DMS 273 (cell line): ENCODE data around the gene TBX22.
"Not testable (repeated sequence)": the region's sequence is repeated elsewhere in the genome, so short reads cannot be mapped to it uniquely, and the experiment has no call there.

Source experiments
- DNase-seq: peaks from one replicate; lab custom pipeline; 2025; ENCODE audit not compliant: unreplicated experiment; lab: John Stamatoyannopoulos, UW

The TBX22 gene

GRCh38 chrX:80014141-80014940 lies at the start of gene TBX22:
TSS of gene TBX22 (plus strand) at chrX:80014753. CDS start at chrX:80022270, 7,517 bp downstream.
- DNase-seq, result no peak

- DNase-seq, result no peak
Observed at GRCh38 chrX:79975605-79976004, 38.9 kb upstream of the TBX22 start.

GRCh38 chrX:80004458-80004857 lies 10.1 kb upstream of the TBX22 start:
- DNase-seq, result no peak

- no peak for DNase-seq
Observed at GRCh38 chrX:80011522-80011921, 3.0 kb upstream of the TBX22 start.

GRCh38 chrX:80016182-80016581 lies 1.6 kb downstream of the TBX22 start:
- DNase-seq, result no peak

GRCh38 chrX:80021621-80022020 lies 7.1 kb downstream of the TBX22 start:
- no peak for DNase-seq

GRCh38 chrX:80022363-80023031 lies 7.9 kb downstream of the TBX22 start:
- no peak for DNase-seq

GRCh38 chrX:80026116-80026515 lies 11.6 kb downstream of the TBX22 start:
- DNase-seq, result no peak

- not testable (repeated sequence) for DNase-seq
Observed at GRCh38 chrX:80066156-80066555, 51.6 kb downstream of the TBX22 start.

- DNase-seq, result not testable (repeated sequence)
Observed at GRCh38 chrX:80075625-80076024, 61.1 kb downstream of the TBX22 start.
